Hepatocyte (in vitro differentiated cells): ENCODE results near the gene DNAJB5.

ENCODE experiments used
- CTCF ChIP-seq: fragments of 200-600 bp; sonication (generic); IDR thresholded peaks from 2 replicates; pipeline ENCODE4 v1.5.1; 2016; ENCODE audit warnings: antibody characterized with exemption, mild to moderate bottlenecking; ENCODE audit not compliant: poor library complexity
- EZH2 ChIP-seq: fragments of 200-600 bp; sonication (generic); IDR thresholded peaks from 2 replicates; pipeline ENCODE4 v1.6.1; 2016; ENCODE audit warnings: antibody characterized with exemption, mild to moderate bottlenecking, borderline replicate concordance

GRCh38 chr9:34984049-34984448 lies 5.5 kb upstream of the DNAJB5 start:
- no peak for TF ChIP-seq CTCF
- no peak for TF ChIP-seq EZH2
